SU-DHL-6 (cell line): ENCODE data around the gene KLHL30.

ENCODE experiments used
- H2AFZ ChIP-seq: fragments of 200-600 bp; sonication (generic); 2 replicates; pipeline ENCODE4 v1.6.1; 2014; ENCODE audit warnings: low read depth, mild to moderate bottlenecking, moderate library complexity, mixed read lengths, antibody characterized with exemption, low read length; ENCODE audit not compliant: severe bottlenecking
- H3F3A ChIP-seq: fragments of 200-600 bp; shearing (Covaris generic); 2 replicates; pipeline ENCODE4 v1.6.0; 2016; ENCODE audit warnings: antibody characterized with exemption, mild to moderate bottlenecking; ENCODE audit not compliant: insufficient read depth
- H3K27ac ChIP-seq: fragments of 200-600 bp; sonication (generic); 2 replicates; pipeline ENCODE4 v1.5.1; 2016; ENCODE audit warnings: low read depth, mild to moderate bottlenecking, low read length, moderate library complexity, mixed read lengths
- H3K27me3 ChIP-seq: fragments of 200-600 bp; sonication (generic), shearing (Covaris generic); 2 replicates; pipeline ENCODE4 v1.6.0; 2014; ENCODE audit warnings: mild to moderate bottlenecking, low read length
- H3K36me3 ChIP-seq: fragments of 200-600 bp; sonication (generic); 2 replicates; pipeline ENCODE4 v1.6.1; 2014; ENCODE audit warnings: mild to moderate bottlenecking, low read length, mixed read lengths
- H3K4me2 ChIP-seq: fragments of 300-600, 200-600 bp; shearing (Covaris generic), sonication (generic); 2 replicates; pipeline ENCODE4 v1.6.0; 2014; ENCODE audit warnings: low read length, low read depth, mild to moderate bottlenecking; ENCODE audit not compliant: poor library complexity, severe bottlenecking
- H3K4me3 ChIP-seq: fragments of 200-600 bp; sonication (generic); 2 replicates; pipeline ENCODE4 v1.5.1; 2014; ENCODE audit warnings: antibody characterized with exemption, low read length, mild to moderate bottlenecking, mixed read lengths; ENCODE audit not compliant: insufficient read depth, poor library complexity, severe bottlenecking
- H3K79me2 ChIP-seq: fragments of 200-600 bp; sonication (generic); 2 replicates; pipeline ENCODE4 v1.6.1; 2014; ENCODE audit warnings: mild to moderate bottlenecking, low read length, moderate library complexity; ENCODE audit not compliant: insufficient read depth
- H3K9ac ChIP-seq: fragments of 200-600 bp; sonication (generic); 2 replicates; pipeline ENCODE4 v1.7.0; 2014; ENCODE audit warnings: mild to moderate bottlenecking, low read length
- H3K9me2 ChIP-seq: fragments of 200-600 bp; sonication (generic); replicated peaks from 2 replicates; pipeline ENCODE4 v1.6.1; 2014; ENCODE audit warnings: low read length; ENCODE audit not compliant: insufficient read depth
- H3K9me3 ChIP-seq: fragments of 200-600 bp; sonication (generic); 2 replicates; pipeline ENCODE4 v1.6.1; 2014; ENCODE audit warnings: low read length, mixed read lengths; ENCODE audit not compliant: insufficient read depth
- H4K20me1 ChIP-seq: fragments of 200-600 bp; sonication (generic); 2 replicates; pipeline ENCODE4 v1.6.1; 2014; ENCODE audit warnings: low read depth, mild to moderate bottlenecking, antibody characterized with exemption, low read length, moderate library complexity, mixed read lengths
- CTCF ChIP-seq: fragments of 200-600 bp; sonication (generic); IDR thresholded peaks from one replicate; pipeline ENCODE4 v1.5.1; 2017; ENCODE audit warnings: antibody characterized with exemption, mild to moderate bottlenecking, low read length, moderate library complexity; ENCODE audit not compliant: insufficient read depth, poor library complexity, severe bottlenecking
- EZH2phosphoT487 ChIP-seq: fragments of 200-600 bp; sonication (generic), shearing (Covaris generic); conservative IDR thresholded peaks from 2 replicates; pipeline ENCODE4 v1.6.1; 2018; ENCODE audit warnings: mild to moderate bottlenecking, antibody characterized with exemption, low read length, moderate library complexity, mixed read lengths

Gene KLHL30

GRCh38 chr2:238149841-238150572 is 11.5 kb downstream of the KLHL30 start:
- Histone ChIP-seq H3F3A (no peaks in the 10 kb centered on the region), H3K27ac (no peak overlapping the region), H3K9ac (no peak overlapping the region), H3K4me3 (no peak overlapping the region), H3K36me3 (no peaks in the 10 kb centered on the region), H3K27me3 (no peaks in the 10 kb centered on the region), H4K20me1 (no peaks in the 10 kb centered on the region), H3K9me2 (no peaks in the 10 kb centered on the region), H3K9me3 (no peaks in the 10 kb centered on the region), H3K4me2 (no peak overlapping the region), H2AFZ (no peak overlapping the region), H3K79me2 (no peaks in the 10 kb centered on the region)
- TF ChIP-seq EZH2phosphoT487 (no peak), CTCF (no peak)

GRCh38 chr2:238150686-238151085 is 12.2 kb downstream of the KLHL30 start:
- H3K79me2 ChIP-seq, result no peaks in the 10 kb centered on the region
- H3K27me3 ChIP-seq, result no peaks in the 10 kb centered on the region
- no peak for TF ChIP-seq CTCF
- no peak for TF ChIP-seq EZH2phosphoT487
- no peaks in the 10 kb centered on the region for H3F3A ChIP-seq
- H2AFZ ChIP-seq, result no peak overlapping the region
- no peaks in the 10 kb centered on the region for H3K9me2 ChIP-seq
- no peak overlapping the region for H3K4me2 ChIP-seq
- H3K4me3 ChIP-seq, result no peak overlapping the region
- no peaks in the 10 kb centered on the region for H3K36me3 ChIP-seq
- H3K27ac ChIP-seq, result no peak overlapping the region
- no peaks in the 10 kb centered on the region for H4K20me1 ChIP-seq
- no peaks in the 10 kb centered on the region for H3K9me3 ChIP-seq
- H3K9ac ChIP-seq, result no peak overlapping the region

- no peaks in the 10 kb centered on the region for H3K79me2 ChIP-seq
- H3K36me3 ChIP-seq, result no peaks in the 10 kb centered on the region
- no peak overlapping the region for H3K4me2 ChIP-seq
- no peaks in the 10 kb centered on the region for H4K20me1 ChIP-seq
- H3K9me2 ChIP-seq, result no peaks in the 10 kb centered on the region
- H3K27ac ChIP-seq, result no peak overlapping the region
- no peaks in the 10 kb centered on the region for H3F3A ChIP-seq
- H3K9ac ChIP-seq, result no peak overlapping the region
- H3K4me3 ChIP-seq, result no peak overlapping the region
- H2AFZ ChIP-seq, result no peak overlapping the region
- H3K27me3 ChIP-seq, result no peaks in the 10 kb centered on the region
- TF ChIP-seq CTCF, result no peak
- no peaks in the 10 kb centered on the region for H3K9me3 ChIP-seq
These were observed 12.7 kb downstream of the KLHL30 start for GRCh38 chr2:238151205-238151604.
